SH-SY5Y (cell line): ENCODE data around the gene APOBR.

Experiments used
- GATA2 ChIP-seq: IDR thresholded peaks from 2 replicates; pipeline ENCODE4 v1.6.1; 2011; ENCODE audit warnings: mild to moderate bottlenecking, low read depth, low read length
- GATA3 ChIP-seq: IDR thresholded peaks from 2 replicates; pipeline ENCODE4 v1.6.1; 2011; ENCODE audit warnings: low read depth, mild to moderate bottlenecking, low read length, moderate library complexity

GRCh38 chr16:28497861-28498599, 3.6 kb downstream of the APOBR start:
- TF ChIP-seq GATA3 (no peak), GATA2 (no peak)
